HG03565 (cell line): ENCODE measurements around the gene GPR65.
"Not testable (repeated sequence)": the region's sequence is repeated elsewhere in the genome, so short reads cannot be mapped to it uniquely, and the experiment has no call there.

ENCODE experiments used
- ATAC-seq: cut with Tn5 transposase; IDR thresholded peaks from one replicate; pipeline ENCODE4 v1.9.1; 2021; ENCODE audit warnings: mild to moderate bottlenecking, moderate library complexity; ENCODE audit not compliant: unreplicated experiment

GPR65 gene

DNA sequence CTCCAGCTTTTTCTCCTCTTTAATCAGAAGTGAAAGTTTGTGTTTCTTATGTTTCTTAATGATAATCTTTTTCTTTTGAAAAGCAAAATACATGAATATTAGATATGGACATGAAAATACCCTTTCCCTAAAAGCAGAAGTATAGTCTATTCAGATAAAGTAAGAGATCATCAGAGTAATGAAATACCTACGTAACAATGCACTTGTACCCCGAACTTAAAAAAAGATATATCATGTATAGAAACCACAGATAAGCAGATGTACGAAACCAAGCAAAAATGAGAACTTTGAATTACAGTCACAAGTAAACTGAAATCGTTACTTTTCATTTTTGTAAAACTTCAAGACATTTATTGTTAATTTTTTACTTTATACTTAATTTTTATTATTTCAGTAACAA lies 1.5 kb upstream of the GPR65 start:
- ATAC-seq, result no peak

DNA sequence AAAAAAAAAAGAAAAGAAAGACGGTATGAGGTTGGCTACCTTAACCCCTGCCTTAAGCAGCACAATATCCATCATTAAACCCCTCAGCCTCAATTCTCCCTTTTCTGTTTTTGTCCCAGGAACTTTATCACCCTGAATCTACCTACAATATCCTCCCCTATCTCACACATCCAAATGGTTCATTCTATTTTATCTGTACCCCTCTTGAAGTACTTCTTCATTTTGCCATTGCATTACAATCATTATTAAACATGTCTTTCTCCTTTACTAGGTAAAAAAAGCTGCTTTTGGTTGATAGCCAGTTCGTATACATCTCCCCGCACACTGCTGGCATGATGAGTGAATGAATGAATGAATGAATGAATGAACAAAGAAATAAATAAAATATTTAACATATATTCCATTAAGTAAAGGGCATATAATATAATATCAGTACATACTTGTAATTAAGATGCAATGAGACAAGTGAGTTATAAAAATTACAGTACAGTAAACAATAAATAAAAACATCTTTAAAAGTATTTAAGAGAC lies 364 bp upstream of the GPR65 start:
- ATAC-seq, result no peak

- peak; percentile 89 for ATAC-seq
Measured at GRCh38 chr14:88005978-88006851, 1.3 kb downstream of the GPR65 start.

DNA sequence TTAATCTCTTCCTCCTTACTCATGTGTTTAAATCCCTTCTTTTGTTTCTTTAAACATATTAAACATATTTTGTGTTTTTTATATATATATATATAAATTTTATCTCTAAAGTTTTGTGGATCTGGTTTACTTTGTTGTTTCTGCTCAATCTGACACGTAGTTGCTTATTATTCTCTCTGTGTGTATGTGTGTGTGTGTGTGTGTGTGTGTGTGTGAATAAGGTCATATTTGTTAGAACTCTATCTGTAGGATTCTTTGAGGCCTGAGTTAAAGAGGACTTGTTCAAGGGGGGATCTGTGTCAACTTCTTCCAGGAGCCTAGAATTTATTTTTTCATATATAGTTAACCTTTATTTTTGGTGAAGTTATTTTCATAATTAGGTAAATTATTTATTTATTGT lies 2.7 kb downstream of the GPR65 start:
- ATAC-seq, result no peak

DNA sequence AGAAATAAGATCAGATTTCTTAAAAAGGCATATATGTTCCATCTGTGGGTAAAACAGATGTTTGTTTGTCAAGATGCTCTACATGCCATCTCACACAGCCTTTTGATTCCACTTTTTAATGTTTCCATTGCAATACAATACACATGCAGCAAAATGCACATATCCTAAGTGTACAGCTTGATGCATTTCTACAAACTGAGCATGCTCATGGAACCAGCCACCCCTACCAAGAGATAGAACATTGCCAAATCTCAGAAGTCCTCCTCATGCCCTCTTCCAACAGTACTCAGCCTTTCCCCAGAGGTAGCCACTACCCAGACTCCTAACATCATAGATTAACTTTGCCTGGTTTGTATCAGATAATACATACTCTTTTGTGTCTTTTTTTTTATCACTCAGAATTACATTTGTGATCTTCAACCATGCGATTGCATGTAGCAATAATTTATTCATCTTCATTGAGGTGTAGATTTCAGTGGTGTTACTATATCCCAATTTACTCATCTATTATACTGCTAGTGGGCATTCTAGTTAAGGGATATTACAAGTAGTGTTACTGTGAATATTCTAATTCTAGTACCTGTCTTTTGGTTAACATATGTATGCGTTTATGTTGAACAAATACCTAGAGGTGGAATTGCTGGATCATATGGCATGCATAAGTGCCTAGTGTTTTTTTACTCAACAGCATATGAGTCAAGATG lies 3.3 kb downstream of the GPR65 start:
- ATAC-seq, result no peak

DNA sequence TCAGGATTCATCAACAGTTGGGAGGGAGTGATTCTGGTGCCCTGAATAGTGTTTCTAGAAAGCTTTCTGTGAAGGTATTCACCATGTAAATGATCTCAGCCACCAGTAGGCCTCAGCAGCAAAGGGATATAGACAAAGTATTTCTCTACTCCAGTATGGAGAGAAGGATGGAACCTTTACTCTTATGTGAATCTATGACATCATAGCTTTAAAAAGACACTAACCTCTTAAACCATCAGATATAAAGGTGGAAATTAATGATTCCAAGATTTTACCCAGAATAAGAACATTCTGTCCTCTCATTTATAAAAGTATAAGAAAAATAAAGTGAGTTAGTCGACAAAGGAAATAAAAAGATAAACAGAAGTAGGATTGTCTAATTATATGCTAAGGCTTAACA lies 4.6 kb downstream of the GPR65 start:
- ATAC-seq, result no peak

DNA sequence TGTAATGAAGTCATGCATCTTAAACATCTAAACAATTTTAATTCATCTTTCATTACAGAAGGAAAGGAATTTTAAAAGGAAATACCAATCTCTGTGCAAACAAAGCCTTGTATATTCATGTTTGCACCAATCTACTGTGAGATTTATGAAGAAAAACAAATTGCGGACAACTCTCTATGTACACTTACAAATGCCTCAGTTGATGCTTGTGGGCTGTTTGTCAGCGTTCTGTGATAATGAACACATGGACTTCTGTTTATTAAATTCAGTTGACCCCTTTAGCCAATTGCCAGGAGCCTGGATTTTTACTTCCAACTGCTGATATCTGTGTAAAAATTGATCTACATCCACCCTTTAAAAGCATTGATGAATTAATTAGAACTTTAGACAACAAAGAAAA lies 5.4 kb downstream of the GPR65 start:
- no peak for ATAC-seq

DNA sequence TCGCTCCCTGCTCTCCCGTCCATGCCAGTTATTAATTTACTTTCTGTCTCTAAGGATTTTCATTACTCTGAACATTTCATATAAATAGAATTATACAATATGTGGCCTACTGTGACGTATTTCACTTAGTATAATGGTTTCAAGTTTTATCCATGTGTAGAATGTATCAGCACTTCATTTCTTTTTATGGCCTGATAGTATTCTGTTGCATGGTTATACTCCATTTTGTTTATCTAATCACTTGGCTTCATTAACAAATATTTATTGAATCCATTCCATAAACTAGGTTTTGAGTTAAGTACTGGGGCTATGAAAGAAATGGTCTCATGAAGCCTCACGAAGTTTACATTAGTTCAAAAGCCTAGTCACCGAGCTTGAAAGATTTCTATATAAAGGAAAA lies 7.6 kb downstream of the GPR65 start:
- ATAC-seq, result no peak

- peak; percentile 88 for ATAC-seq
Measured at GRCh38 chr14:88013750-88014349, 8.9 kb downstream of the GPR65 start.

DNA sequence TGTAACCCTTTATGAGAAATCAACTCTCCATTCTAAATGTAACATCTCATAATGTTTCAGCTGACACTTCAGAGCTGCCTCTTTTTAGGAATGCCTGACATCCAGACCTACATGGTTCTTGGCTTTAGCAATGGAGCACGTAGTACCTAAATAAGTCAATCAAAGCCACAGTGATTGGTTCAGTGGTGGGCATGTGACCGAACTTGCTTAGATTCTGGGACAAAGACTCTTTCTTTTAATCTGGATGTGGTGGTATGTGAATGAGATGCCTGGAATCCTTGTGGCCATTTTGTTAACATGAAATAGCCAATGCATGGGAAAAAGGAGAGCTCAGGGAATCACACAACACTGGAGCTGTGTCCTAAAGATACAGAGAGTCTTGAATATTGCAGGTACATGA lies 11.8 kb downstream of the GPR65 start:
- no peak for ATAC-seq

DNA sequence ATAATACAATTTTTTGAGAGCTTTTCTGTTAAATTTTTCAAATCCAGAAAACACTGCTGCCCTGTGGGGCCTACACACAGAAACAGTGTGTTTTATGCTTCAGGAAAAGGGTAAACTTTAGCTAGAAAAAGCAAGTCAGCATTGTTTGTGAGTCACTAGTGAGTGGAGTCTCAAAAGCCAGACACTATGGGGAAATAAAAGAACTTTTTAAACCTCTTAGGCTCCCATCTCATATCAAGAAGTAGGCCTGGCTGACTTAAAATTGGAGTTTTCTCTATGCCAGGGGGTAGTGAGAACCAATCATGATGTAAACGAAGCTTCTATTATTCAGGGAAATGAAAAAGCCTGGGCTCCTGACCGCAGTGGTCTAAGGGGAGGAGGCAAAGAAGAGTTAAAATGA lies 12.6 kb downstream of the GPR65 start:
- ATAC-seq, result no peak

DNA sequence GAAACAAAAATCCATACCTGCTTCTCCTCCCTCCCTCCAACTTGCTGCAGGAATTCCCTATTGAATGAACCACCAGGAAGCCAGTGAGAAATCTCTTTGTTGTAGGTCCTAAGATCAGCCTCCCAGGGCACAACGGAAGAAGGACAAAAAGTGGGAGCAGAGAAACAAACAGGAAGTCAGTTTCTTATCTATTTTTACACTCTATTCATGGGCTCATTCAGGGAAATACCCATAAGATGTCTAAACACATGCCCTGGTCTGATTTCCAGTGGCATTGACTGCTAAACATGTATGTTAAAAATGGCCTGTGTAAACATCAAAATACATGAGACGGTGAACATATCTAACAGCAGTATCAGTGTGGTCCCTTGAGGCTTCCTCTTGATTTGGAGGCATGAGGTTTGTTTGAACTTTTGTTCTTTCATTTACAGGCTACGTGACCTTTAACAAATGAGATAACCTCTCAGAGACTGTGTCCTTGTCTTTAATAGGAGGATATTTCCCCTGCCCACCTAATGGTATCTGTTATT lies 18.8 kb downstream of the GPR65 start:
- no peak for ATAC-seq

GRCh38 chr14:88024252-88025086 lies 19.5 kb downstream of the GPR65 start:
- ATAC-seq, result not testable (repeated sequence)

DNA sequence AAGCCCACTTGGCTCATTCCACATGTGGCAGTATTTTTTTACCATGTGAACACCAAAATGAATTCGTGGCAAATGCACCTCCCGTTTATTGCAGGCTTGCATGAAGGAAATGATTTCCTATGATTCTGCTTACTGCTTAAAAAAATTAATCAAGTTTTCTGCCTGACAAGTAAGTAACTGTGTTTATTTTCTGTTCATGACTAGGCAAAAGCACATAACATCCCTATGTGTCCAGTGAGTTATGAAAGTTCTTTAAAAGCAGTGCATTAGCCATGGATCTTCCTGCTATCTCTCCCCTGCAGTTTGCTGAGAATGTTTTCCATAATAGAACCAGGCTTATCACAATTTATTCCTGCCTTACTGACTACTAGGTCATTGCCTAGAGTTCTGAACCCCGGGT lies 20.4 kb downstream of the GPR65 start:
- ATAC-seq, result no peak

GRCh38 chr14:88026890-88027289 lies 22.0 kb downstream of the GPR65 start:
- ATAC-seq, result no peak

DNA sequence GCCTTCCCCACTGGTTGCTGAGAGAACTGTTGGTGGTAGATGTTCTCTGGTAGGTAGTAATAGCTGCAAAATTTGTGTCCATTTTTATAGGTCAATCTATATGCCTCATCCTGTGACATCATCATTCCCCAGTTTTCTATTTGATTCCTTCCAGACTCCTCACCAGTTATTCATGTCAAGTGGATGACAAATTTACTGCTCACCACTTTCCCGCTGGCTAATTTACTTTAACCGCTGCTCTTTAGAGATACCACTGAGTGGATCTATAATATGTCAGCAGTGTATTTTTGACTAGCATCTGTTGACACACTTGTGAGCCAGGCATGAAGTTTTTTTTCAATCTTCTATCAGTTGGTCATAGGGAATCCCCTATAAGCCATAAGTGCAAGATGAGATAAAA lies 24.6 kb downstream of the GPR65 start:
- no peak for ATAC-seq

- no peak for ATAC-seq
Measured at GRCh38 chr14:88030079-88030478, 25.1 kb downstream of the GPR65 start.

DNA sequence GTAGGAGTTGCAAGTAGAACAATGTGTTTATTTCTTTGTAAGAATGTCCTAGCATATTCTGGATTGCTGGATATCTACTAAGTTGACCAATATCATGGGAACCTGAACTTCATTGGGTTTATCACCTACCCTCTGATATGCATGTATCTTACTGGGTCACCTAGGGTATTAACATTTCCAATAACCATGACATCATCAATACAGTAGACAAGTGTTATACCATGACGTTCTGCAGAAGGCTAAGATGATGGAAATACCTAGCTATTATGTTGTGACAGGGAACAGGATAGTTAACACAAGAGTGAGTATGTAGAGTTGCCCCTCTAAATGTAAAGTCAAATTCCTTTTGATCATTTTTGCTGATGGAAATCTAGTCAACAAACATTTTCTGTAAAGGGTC lies 26.0 kb downstream of the GPR65 start:
- no peak for ATAC-seq

DNA sequence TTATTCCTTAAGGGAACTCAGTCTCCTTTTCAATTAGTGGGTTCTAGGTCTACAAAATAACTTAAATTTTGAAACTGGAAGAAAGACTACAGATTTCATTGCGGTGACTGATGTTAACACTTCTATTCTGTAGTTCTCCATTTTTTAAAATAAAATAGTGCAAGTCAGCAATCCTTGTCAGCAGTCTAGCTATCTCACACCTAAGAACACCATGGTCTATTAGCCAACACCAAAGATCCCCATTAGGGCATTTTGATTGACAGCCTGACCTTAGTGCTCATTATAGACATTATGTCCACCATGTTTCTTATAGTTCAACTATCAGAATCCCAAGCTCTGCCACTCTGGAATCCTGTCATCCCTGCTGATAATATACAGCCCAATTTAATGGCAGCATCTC lies 27.4 kb downstream of the GPR65 start:
- ATAC-seq, result no peak

DNA sequence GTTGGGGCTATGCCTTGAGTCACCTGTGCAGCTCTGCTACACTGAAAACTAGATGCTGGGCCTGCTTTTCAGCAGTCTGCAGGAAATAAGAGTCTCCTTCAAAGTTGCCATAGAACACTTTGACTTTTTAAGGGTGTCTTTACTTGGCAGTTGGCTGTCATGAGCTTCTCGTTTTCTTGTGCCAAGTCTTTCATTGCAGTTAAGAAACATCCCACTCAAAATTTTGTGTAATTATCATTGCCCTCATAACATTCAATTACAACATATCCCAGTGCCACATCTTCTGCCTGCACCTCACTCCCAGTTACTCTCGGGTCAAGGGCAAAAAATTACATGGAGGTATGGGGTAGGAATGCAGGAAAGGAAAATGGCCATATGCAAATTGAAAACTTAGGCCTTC lies 29.1 kb downstream of the GPR65 start:
- ATAC-seq, result no peak

DNA sequence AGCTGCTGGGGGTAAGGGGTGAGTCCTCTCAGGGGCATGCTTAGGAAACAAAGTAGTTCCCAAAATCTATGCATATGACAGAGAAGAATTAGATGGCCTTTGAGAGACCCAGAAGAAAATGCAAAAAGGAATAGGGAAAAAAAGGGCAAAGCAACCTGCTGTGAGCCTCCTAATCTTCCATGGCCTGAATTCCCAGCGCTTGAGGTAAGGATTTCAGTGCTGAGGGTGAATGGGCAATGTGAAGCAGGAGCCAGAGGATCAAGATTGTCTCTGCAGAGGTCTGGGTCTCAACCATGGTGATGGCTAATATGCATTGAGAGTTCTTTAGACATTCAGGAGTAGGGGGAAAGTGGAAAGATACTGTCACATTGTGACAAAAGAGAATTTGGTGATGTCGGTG lies 31.5 kb downstream of the GPR65 start:
- ATAC-seq, result no peak
